ENCODE measurements around the gene UQCC5.

- TF ChIP-seq CTCF (IDR thresholded peaks at IDR 0.05) (no peak), POLR2A (IDR thresholded peaks at IDR 0.05; ENCODE audit: low read depth) (no peak), EP300 (IDR thresholded peaks at IDR 0.05) (no peak), POLR2AphosphoS5 (IDR thresholded peaks at IDR 0.05) (no peak)
Observed at GRCh38 chr3:52490035-52490938, 46.1 kb upstream of the UQCC5 start.

All from esophagus muscularis mucosa (tissue), 4 donors.